ENCODE data around the gene MEF2C.

Gene MEF2C

DNA sequence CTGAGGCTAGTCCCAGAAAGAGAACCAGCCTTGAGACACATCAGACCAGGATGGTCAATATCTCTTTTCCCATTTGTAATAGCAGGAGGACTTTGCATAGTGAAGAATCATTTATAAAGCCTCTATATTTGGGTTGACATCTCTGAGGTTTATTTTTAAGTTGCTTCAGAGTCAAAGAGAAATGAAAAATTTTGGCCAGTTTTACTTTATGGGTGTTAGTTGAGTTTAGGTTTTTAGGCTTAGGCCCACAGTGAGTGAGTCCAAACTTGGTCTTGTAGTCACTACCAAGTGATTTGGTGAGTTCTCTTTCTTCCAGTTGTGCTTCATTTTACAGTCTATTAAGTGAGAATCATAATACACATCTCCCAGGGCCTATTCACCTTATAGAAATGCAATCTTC lies 5.3 kb upstream of the MEF2C start:
- no peak for DNase-seq (ENCODE audit: low spot score)

DNA sequence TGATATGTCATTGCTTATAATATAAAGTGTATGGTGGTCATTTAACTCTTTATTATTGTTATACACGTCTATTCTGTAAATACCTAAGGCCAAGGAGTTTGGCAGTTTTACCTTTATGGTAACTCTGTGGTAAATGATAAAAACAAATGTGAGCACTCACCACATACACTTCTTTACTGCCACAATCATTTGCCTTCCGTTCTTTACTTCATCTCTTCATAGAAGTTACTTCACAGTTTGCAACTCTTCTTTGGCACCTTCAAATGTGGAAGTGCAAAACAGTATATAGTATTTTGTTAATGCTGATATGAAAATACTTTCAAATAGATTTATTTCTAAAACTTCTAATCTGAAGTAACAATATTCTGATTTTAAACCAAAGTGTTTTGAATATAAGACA lies 4.4 kb upstream of the MEF2C start:
- DNase-seq (ENCODE audit: low spot score): no peak

DNA sequence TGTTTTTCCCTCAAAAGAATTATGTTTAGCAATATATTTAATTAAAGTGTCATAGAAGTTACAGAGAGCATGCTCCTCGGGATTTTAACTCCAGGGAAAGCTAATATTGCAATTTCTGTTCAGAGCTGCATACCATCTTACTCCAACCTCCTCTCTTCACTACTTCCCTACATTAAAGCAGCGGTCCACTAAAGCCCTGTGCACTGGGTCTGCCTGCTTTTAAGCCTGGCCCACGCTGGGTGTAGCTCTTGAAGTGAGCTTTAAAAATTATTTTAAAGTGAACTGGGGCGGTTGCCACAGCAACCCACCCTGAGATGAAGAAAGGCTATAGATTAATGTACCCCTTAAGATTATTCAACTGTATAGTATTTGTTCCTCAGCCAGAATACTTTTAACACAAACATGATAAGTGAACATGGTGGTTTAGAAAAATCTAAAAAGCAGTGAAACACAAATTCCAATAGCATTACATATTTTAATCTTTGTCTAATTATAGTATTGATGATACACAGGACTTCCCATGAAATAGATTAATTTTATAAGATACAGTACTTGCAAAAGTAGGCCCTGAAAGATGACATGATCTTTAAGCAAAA lies 3.9 kb upstream of the MEF2C start:
- DNase-seq (ENCODE audit: low spot score): no peak

DNA sequence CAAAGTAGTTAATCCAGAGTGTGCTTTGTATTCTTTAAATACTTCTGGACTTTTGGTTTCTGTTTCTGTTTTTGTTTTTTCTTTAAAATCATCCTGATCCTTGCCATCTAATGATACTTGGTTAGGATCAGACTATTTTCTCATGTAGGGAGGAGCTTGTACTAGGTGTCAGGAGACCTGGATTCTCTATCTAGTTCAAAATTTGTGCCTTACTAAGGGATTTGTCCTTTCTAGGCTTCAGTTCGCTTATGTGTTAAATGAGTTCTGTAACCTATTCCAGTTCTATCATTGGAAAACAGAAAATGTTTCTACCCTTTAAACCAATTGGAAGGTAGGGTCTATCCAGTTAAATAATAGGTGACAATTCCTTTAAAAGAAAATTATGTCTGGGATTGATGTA lies 3.3 kb upstream of the MEF2C start:
- DNase-seq (ENCODE audit: low spot score): no peak

DNA sequence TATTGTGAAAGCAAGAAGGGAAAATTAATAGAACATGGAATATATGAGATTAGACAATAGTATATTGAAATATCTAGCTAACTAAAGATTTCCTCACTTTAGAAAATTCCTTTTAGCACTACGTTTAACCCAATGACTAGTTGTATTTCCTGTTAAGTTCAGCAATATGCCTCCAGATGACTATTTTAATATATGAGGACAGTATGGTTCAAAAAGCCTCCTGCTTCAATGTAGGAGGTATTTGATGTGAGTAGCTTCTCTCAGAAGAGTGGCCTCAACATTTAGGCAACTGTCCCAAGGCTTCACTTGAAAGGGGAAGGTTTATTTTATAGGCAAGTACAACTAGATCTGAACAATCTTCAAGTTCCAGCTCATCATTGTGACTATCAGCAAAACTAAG lies 2.0 kb upstream of the MEF2C start:
- DNase-seq (ENCODE audit: low spot score): no peak

- no peak for DNase-seq (ENCODE audit: low spot score)
Measured at GRCh38 chr5:88884608-88884877, 1.6 kb upstream of the MEF2C start.

GRCh38 chr5:88883836-88884607 lies 1.0 kb upstream of the MEF2C start:
- peak; percentile 72 for DNase-seq (ENCODE audit: low spot score)

DNA sequence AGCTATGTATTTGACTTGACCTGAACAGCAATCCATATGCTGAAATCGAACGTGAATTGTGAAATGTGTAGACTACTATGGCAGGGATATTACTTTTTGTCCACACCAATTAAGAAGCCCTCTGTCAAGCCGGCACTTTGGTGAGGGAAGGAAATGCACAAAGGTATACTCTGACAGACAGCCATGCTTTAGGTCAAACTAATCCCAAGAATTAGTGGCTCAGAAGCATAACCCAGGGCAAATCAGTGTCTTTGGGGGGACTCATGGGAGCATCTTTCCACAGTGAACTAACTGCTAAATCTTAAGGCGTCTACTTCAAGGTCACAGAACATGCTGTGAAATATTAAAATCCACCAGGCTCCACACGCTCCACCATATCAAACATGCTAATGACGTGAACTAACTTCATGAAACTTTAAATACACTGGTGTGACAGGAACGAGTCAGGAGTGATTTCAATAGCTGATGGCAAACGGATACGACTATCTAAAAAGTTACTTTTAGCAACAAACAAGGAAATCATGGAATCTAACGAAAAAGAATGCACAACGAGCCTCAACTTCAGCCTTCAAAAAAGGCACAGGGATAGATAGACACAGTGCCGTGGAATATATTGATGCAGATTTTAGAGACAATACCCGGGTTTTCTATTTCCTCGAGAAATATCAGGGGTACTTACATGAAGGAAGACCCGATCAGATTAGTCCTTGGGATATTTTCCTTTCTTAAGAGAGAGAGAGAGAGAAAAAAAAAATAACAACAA lies 527 bp downstream of the MEF2C start:
- no peak for DNase-seq (ENCODE audit: low spot score)

GRCh38 chr5:88881571-88881971 lies 1.4 kb downstream of the MEF2C start:
- DNase-seq (ENCODE audit: low spot score): peak; percentile 44

GRCh38 chr5:88880201-88880600 lies 2.8 kb downstream of the MEF2C start:
- no peak for DNase-seq (ENCODE audit: low spot score)

DNA sequence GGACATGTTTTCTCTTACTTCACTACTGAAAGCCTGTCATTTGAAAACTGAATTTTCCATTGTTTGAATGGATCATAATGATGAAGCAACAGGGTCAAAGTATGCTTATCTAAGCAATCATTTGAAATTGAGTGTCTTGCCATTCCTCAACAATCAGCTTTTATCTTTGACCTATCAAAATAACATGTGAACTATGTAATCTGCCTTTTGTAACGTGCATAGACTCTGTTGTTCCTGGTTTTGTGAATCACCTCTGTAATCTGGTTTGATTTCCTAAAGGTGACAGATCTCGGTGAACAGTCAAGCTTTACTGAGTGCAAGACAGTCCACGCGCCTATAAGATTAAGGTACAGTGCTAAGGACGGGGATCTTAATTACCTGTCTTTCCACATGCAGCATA lies 3.3 kb downstream of the MEF2C start:
- peak; percentile 28 for DNase-seq (ENCODE audit: low spot score)

DNA sequence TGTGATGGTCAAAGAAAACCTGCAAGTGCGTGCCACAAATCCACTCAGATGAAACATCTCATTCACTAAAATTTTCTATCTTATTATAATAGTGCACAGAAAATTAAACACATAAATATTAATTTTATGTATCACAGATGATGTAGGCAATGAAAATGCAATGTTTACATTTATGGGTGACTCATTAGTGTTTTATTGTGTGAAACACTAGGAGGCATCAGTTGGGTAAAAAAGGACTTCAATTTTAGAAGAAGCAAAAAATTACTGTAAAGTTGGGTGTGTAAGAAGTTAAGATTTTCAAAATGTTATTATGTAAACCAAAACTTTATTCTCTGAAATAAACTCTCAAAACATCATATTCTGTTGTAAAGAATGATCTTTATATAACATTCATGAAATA lies 4.0 kb downstream of the MEF2C start:
- no peak for DNase-seq (ENCODE audit: low spot score)

GRCh38 chr5:88877826-88878225 lies 5.2 kb downstream of the MEF2C start:
- DNase-seq (ENCODE audit: low spot score): no peak

DNA sequence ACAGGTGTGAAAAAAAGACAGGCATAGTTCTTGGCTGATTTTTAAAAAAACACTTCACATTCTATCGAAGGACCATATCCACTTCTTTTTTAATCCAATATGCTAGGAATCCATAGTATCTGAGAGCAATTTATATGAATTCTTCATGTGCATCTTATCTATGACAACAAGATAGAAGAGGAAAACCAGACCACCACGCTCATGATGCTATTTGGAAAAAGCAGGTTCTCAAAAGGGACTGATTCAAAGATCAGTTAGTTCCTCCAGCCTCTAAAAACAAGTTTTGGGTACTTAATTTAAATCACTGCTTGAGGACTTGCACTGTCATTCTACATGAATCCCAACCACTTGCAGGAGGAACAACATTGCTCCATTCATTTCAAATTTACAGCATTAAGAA lies 6.3 kb downstream of the MEF2C start:
- no peak for DNase-seq (ENCODE audit: low spot score)

GRCh38 chr5:88875341-88876234 lies 7.4 kb downstream of the MEF2C start:
- peak; percentile 32 for DNase-seq (ENCODE audit: low spot score)

- DNase-seq (ENCODE audit: low spot score): no peak
Measured at GRCh38 chr5:88873447-88873846, 9.5 kb downstream of the MEF2C start.

DNA sequence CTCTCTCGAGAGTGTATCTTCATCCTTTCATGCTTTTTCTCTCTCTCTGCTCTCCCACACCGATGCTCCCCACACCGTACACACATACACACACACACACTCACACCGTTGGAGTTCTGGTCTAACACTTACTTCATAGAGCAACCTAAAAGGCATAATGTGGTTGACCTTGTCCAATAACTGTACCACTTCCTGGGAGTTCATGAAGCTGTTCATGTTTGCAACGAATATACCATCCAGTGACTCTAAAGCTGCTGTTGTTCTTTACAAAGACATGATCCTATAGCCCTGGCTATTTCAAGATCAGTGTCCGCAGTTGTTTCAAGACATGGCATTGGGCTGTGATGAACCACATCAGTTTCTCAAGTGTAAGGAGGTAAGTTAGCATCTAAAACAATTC lies 10.0 kb downstream of the MEF2C start:
- no peak for DNase-seq (ENCODE audit: low spot score)

- DNase-seq (ENCODE audit: low spot score): no peak
Measured at GRCh38 chr5:88870285-88870684, 12.7 kb downstream of the MEF2C start.

DNA sequence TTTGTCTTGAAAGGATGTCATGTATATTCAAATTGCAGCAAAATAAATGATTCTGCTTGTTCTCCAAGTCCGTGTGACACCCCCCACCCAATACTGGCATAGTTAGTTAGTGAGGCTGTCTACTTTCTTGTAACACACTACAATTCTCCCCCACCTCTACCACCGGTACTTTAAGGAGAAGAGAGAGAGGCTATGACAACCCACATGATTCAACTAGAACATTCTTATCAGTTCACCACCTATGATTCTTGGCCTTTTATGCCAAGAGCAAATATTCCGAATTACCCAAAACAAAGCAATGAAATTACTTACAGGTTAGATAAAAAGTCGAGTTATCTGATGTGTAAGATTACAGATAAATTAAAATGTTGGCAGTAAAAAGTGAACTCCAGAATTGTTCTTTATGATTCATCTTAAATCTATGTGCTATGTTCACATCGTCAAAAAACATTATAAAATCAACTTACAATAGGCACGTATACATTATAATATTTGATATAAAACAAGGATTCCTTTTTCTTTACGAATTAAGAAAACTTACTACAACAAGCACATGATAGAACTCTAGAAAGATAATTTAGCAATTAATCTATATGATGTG lies 14.4 kb downstream of the MEF2C start:
- no peak for DNase-seq (ENCODE audit: low spot score)

GRCh38 chr5:88867638-88868037 lies 15.3 kb downstream of the MEF2C start:
- no peak for DNase-seq (ENCODE audit: low spot score)

GRCh38 chr5:88863523-88863922 lies 19.5 kb downstream of the MEF2C start:
- DNase-seq (ENCODE audit: low spot score): no peak

- no peak for DNase-seq (ENCODE audit: low spot score)
Measured at GRCh38 chr5:88862547-88863175, 20.3 kb downstream of the MEF2C start.

Measured in Ammon's horn (tissue), 1 donor.